Epithelial cell of esophagus (primary cell): ENCODE results near the gene BTNL8.
"Not testable (repeated sequence)": the region's sequence is repeated elsewhere in the genome, so short reads cannot be mapped to it uniquely, and the experiment has no call there.

ENCODE experiments used
- DNase-seq: peaks from one replicate; pipeline ENCODE4 v3.0.0; 2010; ENCODE audit warnings: low read depth
- H3K4me3 ChIP-seq: 2 replicates; pipeline ENCODE4 v1.5.1; 2011; ENCODE audit warnings: mild to moderate bottlenecking, low read length, control low read depth
- TF ChIP-seq, protein P1 (sequence below): IDR thresholded peaks from 2 replicates; pipeline ENCODE4 v1.5.1; 2011; ENCODE audit warnings: low read depth, mild to moderate bottlenecking, low read length, control low read depth, inconsistent platforms; ENCODE audit not compliant: insufficient read depth; ENCODE audit errors: missing control alignments

Gene BTNL8

DNA sequence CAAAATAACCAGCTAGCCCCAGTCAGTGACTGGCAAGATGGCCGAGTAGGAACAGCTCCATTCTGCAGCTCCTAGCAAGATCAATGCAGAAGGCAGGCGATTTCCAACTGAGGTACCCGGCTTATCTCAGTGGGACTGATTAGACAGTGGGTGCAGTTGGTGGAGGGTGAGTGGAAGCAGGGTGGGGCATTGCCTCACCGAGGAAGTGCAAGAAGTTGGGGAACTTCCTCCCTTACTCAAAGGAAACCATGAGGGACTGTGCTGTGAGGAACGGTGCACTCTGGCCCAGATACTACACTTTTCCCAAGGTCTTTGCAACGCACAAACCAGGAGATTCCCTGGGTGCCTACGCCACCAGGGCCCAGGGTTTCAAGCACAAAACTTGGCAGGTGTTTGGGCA lies 9.6 kb upstream of the BTNL8 start:
- no peak overlapping the region for H3K4me3 ChIP-seq
- TF ChIP-seq, protein P1, sequence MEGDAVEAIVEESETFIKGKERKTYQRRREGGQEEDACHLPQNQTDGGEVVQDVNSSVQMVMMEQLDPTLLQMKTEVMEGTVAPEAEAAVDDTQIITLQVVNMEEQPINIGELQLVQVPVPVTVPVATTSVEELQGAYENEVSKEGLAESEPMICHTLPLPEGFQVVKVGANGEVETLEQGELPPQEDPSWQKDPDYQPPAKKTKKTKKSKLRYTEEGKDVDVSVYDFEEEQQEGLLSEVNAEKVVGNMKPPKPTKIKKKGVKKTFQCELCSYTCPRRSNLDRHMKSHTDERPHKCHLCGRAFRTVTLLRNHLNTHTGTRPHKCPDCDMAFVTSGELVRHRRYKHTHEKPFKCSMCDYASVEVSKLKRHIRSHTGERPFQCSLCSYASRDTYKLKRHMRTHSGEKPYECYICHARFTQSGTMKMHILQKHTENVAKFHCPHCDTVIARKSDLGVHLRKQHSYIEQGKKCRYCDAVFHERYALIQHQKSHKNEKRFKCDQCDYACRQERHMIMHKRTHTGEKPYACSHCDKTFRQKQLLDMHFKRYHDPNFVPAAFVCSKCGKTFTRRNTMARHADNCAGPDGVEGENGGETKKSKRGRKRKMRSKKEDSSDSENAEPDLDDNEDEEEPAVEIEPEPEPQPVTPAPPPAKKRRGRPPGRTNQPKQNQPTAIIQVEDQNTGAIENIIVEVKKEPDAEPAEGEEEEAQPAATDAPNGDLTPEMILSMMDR = no peak
- no peak for DNase-seq

DNA sequence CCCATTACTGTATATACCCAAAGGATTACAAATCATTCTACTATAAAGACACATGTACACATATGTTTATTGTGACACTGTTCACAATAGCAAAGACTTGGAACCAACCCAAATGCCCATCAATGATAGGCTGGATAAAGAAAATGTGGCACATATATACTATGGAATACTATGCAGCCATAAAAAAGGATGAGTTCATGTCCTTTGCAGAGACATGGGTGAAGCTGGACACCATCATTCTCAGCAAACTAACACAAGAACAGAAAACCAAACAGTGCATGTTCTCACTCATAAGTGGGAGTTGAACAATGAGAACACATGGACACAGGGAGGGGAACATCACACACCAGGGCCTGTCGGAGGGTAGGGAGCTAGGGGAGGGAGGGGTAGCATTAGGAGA lies 3.6 kb upstream of the BTNL8 start:
- H3K4me3 ChIP-seq, DNase-seq: not testable (repeated sequence)

DNA sequence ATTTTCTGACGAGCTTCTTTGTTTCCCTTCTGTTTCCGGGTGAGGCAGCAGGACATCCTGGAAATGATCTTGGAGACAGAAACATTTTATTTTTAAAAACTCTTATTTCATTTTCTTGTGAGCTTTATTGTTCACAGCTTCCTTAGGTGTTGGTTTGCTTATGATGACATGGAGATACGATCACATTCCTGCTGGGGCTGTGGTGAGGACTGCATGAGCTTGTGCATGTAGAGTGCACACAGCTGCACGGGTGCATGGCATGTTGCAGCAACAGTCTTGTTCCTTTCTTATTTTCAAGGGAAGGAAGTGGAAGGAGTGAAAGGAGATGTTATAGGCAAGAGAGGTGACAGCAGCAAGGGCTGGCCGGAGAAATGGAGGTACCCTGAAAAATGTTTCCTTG lies 1.2 kb downstream of the BTNL8 start:
- H3K4me3 ChIP-seq = no peak overlapping the region
- DNase-seq = no peak
- TF ChIP-seq, protein P1 = no peak

DNA sequence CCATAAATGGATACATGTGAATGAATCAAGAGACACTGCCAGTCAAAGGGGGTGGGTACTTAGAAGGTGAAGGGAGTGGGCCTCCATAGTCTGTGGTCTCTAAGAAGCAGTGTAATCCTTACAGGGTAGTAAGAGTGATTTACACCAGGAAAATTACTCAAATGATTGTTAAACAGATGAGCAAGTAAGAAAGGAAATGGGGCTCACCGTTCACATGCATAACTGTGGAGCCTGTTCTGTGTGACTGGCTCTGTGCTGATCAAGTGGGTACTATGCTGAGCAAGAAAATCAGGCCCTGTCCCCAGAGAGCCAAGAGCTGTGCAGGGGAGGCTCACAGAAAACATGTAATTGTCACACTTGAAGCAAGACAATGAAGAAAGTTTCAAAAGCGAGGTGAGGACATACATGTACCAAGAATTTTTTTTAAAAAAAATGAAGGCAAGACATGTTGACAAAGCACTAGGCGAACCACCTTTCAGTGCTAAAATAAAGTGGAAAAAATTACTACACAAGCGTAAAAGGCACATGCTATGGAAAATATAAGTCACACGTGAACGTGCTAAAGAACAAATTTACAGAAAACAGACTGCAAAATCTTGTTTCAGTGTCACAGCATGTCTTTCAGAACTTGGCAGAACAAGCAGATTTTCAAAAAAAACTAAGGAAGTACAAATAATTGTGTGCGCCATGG lies 2.5 kb downstream of the BTNL8 start:
- DNase-seq = no peak
- TF ChIP-seq, protein P1 = no peak
- no peak overlapping the region for H3K4me3 ChIP-seq

DNA sequence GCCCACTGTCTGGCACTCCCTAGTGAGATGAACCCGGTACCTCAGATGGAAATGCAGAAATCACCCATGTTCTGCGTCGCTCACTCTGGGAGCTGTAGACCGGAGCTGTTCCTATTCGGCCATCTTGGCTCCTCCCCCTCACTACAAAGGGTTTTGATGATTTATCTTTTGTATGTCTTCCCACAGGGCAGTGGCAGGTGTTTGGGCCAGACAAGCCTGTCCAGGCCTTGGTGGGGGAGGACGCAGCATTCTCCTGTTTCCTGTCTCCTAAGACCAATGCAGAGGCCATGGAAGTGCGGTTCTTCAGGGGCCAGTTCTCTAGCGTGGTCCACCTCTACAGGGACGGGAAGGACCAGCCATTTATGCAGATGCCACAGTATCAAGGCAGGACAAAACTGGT lies 9.4 kb downstream of the BTNL8 start:
- TF ChIP-seq, protein P1 = no peak
- no peak for DNase-seq
- H3K4me3 ChIP-seq = no peak overlapping the region

DNA sequence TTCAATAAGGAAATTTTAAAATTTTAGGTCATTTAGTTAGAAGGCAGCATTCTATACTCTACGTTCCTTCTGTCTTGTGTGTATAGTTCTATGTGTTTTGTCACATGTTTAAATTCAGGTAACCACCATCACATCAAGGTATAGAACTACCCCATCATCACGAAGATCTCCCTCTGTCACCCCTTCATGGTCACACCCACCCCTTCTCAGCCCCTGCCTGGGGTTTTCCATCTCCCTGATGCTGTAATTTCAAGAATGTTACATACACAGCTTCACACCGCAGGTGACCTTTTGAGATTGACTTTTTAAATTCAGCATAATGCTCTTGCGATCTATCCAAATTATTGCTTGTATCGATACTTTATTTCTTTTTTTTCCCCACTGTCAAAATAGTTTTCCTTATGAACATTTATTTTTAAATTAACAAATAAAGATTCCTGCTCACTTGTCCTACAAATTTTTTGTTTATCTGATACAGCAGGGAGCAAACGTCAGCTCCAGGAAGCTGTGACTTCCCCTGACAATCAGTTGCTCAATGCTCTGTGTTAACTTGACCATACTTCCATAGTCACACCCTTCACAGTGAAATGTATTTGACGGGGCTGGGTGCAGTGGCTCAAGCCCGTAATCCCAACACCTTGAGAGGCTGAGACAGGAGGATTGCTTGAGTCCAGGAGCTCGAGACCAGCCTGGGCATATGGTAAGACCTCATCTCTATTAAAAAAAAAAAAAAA lies 10.2 kb downstream of the BTNL8 start:
- TF ChIP-seq, protein P1 = no peak
- DNase-seq = no peak
- no peak overlapping the region for H3K4me3 ChIP-seq

DNA sequence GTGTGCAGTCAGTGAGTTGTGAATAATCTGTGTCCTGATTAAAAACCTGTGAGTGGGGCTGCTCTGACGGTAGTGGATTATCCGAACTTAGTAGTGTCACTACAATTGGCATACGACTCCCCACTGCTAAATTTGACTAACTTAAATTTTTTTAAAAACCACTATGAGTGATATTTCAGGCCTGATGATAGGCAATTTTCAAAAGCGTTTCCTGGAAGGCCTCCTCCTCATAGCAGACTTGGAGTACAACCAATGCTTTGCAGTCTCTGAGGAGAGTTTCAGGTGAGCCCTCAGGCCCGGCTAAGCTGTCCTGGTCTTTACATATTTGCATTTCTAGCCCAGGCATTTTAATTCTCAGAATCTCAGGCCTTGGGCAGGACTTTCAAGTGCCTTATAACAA lies 10.8 kb downstream of the BTNL8 start:
- TF ChIP-seq, protein P1 = no peak
- no peak overlapping the region for H3K4me3 ChIP-seq
- DNase-seq = no peak
